Cardiac muscle cell (in vitro differentiated cells and primary cell): ENCODE data around the gene ZNF791. TPM values are rescaled to one million over a fixed set of nuclear protein-coding genes. Genes with fewer than 3 reads are reported as not detected.
"Not testable (repeated sequence)": the region's sequence is repeated elsewhere in the genome, so short reads cannot be mapped to it uniquely, and the experiment has no call there.

Experiments used
- DNase-seq, 2 donors: peaks; one replicate each; pipeline versions ENCODE4 v3.0.0 to v3.0.0-alpha.2; 2010 to 2017; ENCODE audit warnings: low read depth in 1 of 2, low spot score in 1 of 2
- H3K27ac ChIP-seq: fragments of 200-600 bp; sonication (generic); 2 replicates; pipeline ENCODE4 v1.5.1; 2016
- H3K27me3 ChIP-seq: fragments of 200-600 bp; sonication (generic); 2 replicates; pipeline ENCODE4 v1.6.0; 2016; ENCODE audit warnings: control low read depth
- H3K36me3 ChIP-seq: fragments of 200-600 bp; sonication (generic); 2 replicates; pipeline ENCODE4 v1.5.1; 2016; ENCODE audit warnings: control low read depth
- H3K4me1 ChIP-seq: fragments of 200-600 bp; sonication (generic); 2 replicates; pipeline ENCODE4 v1.8.1; 2017; ENCODE audit warnings: low read depth, mild to moderate bottlenecking, mixed run types
- H3K4me3 ChIP-seq: fragments of 200-600 bp; sonication (generic); 2 replicates; pipeline ENCODE4 v1.5.1; 2016; ENCODE audit warnings: mild to moderate bottlenecking
- H3K9me3 ChIP-seq: fragments of 200-600 bp; sonication (generic); 2 replicates; pipeline ENCODE4 v1.5.1; 2017; ENCODE audit warnings: low read depth, mild to moderate bottlenecking, control low read depth
- CTCF ChIP-seq: IDR thresholded peaks from 2 replicates; pipeline ENCODE4 v1.5.1; 2012; ENCODE audit warnings: low read depth, mild to moderate bottlenecking, low read length
- polyA plus RNA-seq: library from polyadenylated mRNA; unstranded; fragments of >200 nt; fragmentation: Nextera tagmentation; extraction: Ambion mirVana; gene quantifications from 2 replicates; pipeline ENCODE4 v1.2.1, GENCODE V29; 2016
- total RNA-seq: library from RNA; depleted of rRNA; stranded (reverse); fragments of >200 nt; gene quantifications from 2 replicates; pipeline ENCODE4 v1.2.3, GENCODE V29; 2016

The ZNF791 gene
- total and polyA plus RNA-seq, 2 experiments from 2014 or later: 11.5 to 11.7 TPM

GRCh38 chr19:12603714-12604113 lies 7.0 kb upstream of the ZNF791 start:
- H3K4me1 ChIP-seq: no peaks in the 10 kb centered on the region
- TF ChIP-seq CTCF: no peak

GRCh38 chr19:12606796-12607195 lies 3.9 kb upstream of the ZNF791 start:
- no peaks in the 10 kb centered on the region for H3K27me3 ChIP-seq
- H3K36me3 ChIP-seq: no peaks in the 10 kb centered on the region
- peaks cover 9% of the 10 kb centered on the region for H3K4me1 ChIP-seq
- H3K4me3 ChIP-seq: no peak overlapping the region
- H3K9me3 ChIP-seq: no peaks in the 10 kb centered on the region
- no peak overlapping the region for H3K27ac ChIP-seq
- TF ChIP-seq CTCF: no peak
- DNase-seq: no peak

More at GRCh38 chr19:12603714-12604113, 7.0 kb upstream of the ZNF791 start:
- Histone ChIP-seq H3K4me3 (no peak overlapping the region), H3K36me3 (no peaks in the 10 kb centered on the region), H3K27me3 (no peaks in the 10 kb centered on the region), H3K9me3 (no peaks in the 10 kb centered on the region), H3K27ac (no peak overlapping the region)
- DNase-seq: peak in 1 of 2 donors; percentile 19

- Histone ChIP-seq H3K4me1 (peaks cover 13% of the 10 kb centered on the region), H3K9me3 (no peaks in the 10 kb centered on the region), H3K36me3 (no peaks in the 10 kb centered on the region), H3K27me3 (no peaks in the 10 kb centered on the region), H3K27ac (no peak overlapping the region), H3K4me3 (no peak overlapping the region)
- TF ChIP-seq CTCF: no peak
- DNase-seq: no peak
Observed at GRCh38 chr19:12607631-12608030, 3.1 kb upstream of the ZNF791 start.

- peaks cover 13% of the 10 kb centered on the region for H3K4me1 ChIP-seq
- H3K27ac ChIP-seq: peak overlapping the region; percentile 94
- H3K27me3 ChIP-seq: no peaks in the 10 kb centered on the region
- peak overlapping the region; percentile 89 for H3K4me3 ChIP-seq
- peak; percentile 77 to 79 for DNase-seq
- no peaks in the 10 kb centered on the region for H3K9me3 ChIP-seq
- no peaks in the 10 kb centered on the region for H3K36me3 ChIP-seq
- no peak for TF ChIP-seq CTCF
Observed at GRCh38 chr19:12611361-12611699, 610 bp downstream of the ZNF791 start.

GRCh38 chr19:12617646-12618045 lies 6.9 kb downstream of the ZNF791 start:
- DNase-seq: no peak
- H3K4me1 ChIP-seq: no peaks in the 10 kb centered on the region
- no peak for TF ChIP-seq CTCF
- H3K27ac ChIP-seq: no peak overlapping the region
- no peaks in the 10 kb centered on the region for H3K27me3 ChIP-seq
- H3K9me3 ChIP-seq: no peaks in the 10 kb centered on the region
- H3K4me3 ChIP-seq: no peak overlapping the region
- H3K36me3 ChIP-seq: peaks cover 2% of the 10 kb centered on the region

GRCh38 chr19:12621253-12622024 lies 10.7 kb downstream of the ZNF791 start:
- H3K27ac ChIP-seq, H3K27me3 ChIP-seq, DNase-seq, H3K4me1 ChIP-seq, H3K9me3 ChIP-seq, H3K4me3 ChIP-seq: not testable (repeated sequence)
- peaks cover 24% of the 10 kb centered on the region for H3K36me3 ChIP-seq
